ENCODE results near the gene JMJD1C.

The JMJD1C gene, protein sequence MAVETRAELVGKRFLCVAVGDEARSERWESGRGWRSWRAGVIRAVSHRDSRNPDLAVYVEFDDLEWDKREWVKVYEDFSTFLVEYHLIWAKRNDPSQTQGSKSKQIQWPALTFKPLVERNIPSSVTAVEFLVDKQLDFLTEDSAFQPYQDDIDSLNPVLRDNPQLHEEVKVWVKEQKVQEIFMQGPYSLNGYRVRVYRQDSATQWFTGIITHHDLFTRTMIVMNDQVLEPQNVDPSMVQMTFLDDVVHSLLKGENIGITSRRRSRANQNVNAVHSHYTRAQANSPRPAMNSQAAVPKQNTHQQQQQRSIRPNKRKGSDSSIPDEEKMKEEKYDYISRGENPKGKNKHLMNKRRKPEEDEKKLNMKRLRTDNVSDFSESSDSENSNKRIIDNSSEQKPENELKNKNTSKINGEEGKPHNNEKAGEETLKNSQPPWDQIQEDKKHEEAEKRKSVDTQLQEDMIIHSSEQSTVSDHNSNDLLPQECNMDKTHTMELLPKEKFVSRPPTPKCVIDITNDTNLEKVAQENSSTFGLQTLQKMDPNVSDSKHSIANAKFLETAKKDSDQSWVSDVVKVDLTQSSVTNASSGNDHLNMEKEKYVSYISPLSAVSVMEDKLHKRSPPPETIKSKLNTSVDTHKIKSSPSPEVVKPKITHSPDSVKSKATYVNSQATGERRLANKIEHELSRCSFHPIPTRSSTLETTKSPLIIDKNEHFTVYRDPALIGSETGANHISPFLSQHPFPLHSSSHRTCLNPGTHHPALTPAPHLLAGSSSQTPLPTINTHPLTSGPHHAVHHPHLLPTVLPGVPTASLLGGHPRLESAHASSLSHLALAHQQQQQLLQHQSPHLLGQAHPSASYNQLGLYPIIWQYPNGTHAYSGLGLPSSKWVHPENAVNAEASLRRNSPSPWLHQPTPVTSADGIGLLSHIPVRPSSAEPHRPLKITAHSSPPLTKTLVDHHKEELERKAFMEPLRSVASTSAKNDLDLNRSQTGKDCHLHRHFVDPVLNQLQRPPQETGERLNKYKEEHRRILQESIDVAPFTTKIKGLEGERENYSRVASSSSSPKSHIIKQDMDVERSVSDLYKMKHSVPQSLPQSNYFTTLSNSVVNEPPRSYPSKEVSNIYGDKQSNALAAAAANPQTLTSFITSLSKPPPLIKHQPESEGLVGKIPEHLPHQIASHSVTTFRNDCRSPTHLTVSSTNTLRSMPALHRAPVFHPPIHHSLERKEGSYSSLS (N-terminal part only)

DNA sequence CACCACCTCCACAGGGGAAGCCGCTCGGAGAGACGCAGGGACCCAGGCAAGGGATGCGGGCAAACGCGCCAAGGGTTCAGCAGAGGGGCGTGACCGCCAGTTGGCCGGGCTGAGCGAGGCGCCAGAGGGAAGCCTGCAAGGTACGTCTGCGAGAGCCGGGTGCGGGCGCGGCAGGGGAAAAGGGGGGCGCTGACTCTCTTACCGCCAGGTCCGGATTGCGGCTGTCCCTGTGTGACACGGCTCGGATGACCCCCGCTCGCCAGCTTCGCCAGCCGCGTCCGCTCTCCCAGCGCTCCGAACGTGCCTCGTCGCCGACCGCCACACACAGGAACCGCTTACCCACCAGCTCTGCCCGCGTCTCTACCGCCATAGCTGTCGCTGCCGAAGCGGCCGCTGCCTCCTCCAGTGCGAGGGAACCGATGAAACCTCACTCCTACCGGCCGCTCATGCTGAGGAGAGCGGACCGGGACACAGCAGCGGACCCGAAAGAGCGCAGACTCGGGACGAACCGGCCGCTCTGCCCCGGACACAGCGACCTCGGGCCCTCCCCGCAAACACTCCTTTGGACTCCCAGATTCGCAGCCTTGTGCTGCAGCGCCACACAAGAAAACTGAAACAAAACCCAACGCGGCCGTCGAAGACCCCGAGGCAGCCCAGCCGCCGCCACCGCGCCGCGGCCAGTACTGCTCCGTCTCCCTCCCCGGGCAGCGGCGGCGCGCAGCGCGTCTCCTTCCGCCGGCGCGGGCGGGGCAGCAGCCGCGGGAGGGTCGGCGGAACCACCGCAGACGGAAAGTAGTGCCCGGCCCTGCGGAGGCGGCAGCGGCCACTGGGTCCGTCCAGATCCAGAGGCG, at the start of gene JMJD1C:
TSS of gene JMJD1C (minus strand) at position 685 of the 851 bp plus-strand sequence. CDS start at position 370, 315 bp downstream.
- DNase-seq (ENCODE audit: low spot score) = peak; percentile 86
- in situ Hi-C loops (cut with MboI; ENCODE audit: low sequenced_read_pairs, unreplicated experiment) = no loop called here

DNA sequence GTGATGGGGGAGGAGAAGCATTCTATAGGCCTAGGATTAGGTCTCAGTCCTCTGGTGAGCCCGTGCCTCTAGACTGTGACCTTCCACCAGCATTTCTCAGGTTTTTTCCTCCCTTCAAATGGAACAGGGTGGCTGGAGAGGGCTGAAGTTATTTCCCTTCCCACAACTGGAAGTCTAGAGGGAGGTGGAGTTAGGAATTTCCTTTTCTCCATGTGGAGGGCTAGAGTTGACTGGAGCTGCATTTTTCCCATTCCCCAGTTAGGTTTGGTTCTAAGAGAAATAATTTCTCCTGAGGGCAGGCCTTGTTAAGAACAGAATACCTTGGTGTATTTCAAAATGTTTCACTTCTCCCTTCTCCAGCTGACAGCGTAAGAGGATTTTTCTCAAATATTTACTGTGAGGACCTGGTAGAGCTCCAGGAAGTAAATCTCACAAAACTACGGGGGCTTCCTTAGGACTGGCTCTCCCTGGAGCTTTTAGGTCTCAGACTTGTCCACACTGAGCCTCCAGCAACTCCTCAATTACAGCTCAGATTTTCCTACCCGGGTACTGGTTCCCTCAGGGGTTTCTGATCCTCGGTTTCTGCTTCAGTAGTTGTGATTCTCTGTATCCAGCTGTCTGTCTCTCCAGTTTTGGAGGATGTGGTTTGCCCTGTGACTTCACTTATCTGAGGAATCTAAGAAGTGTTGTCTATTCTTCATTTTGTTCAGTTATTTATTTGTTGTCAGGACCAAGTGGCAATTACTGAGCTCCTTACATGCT, 49.4 kb upstream of the JMJD1C start:
- in situ Hi-C loops (cut with MboI; ENCODE audit: low sequenced_read_pairs, unreplicated experiment) = no loop called here
- no peak for DNase-seq (ENCODE audit: low spot score)
- TF ChIP-seq, protein P1, sequence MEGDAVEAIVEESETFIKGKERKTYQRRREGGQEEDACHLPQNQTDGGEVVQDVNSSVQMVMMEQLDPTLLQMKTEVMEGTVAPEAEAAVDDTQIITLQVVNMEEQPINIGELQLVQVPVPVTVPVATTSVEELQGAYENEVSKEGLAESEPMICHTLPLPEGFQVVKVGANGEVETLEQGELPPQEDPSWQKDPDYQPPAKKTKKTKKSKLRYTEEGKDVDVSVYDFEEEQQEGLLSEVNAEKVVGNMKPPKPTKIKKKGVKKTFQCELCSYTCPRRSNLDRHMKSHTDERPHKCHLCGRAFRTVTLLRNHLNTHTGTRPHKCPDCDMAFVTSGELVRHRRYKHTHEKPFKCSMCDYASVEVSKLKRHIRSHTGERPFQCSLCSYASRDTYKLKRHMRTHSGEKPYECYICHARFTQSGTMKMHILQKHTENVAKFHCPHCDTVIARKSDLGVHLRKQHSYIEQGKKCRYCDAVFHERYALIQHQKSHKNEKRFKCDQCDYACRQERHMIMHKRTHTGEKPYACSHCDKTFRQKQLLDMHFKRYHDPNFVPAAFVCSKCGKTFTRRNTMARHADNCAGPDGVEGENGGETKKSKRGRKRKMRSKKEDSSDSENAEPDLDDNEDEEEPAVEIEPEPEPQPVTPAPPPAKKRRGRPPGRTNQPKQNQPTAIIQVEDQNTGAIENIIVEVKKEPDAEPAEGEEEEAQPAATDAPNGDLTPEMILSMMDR (IDR thresholded peaks at IDR 0.05; ENCODE audit: borderline replicate concordance, control extremely low read depth, extremely low read depth, insufficient read depth, missing control alignments) = no peak

More for the DNA sequence above, at the start of gene JMJD1C:
- TF ChIP-seq, protein P1 (IDR thresholded peaks at IDR 0.05; ENCODE audit: borderline replicate concordance, control extremely low read depth, extremely low read depth, insufficient read depth, missing control alignments) = no peak

DNA sequence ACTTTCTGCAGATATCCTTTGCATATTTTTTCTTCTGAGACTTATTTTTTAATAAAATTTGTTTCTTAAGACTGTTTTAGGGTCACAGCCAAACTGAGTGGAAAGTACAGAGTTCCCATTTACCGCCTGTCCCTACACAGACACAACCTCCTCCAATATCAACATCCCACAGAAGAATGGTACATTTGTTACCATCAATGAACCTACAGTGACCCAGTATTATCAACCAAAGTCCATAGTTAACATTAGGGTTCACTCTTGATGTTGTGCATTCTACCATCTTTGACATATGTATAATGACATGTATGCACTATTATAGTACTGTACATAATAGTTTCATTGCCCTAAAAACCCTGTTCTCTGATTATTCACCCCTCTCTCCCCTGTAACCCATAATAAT, 40.8 kb upstream of the JMJD1C start:
- TF ChIP-seq, protein P1 (IDR thresholded peaks at IDR 0.05; ENCODE audit: borderline replicate concordance, control extremely low read depth, extremely low read depth, insufficient read depth, missing control alignments) = no peak
- DNase-seq (ENCODE audit: low spot score) = no peak
- in situ Hi-C loops (cut with MboI; ENCODE audit: low sequenced_read_pairs, unreplicated experiment) = no loop called here

DNA sequence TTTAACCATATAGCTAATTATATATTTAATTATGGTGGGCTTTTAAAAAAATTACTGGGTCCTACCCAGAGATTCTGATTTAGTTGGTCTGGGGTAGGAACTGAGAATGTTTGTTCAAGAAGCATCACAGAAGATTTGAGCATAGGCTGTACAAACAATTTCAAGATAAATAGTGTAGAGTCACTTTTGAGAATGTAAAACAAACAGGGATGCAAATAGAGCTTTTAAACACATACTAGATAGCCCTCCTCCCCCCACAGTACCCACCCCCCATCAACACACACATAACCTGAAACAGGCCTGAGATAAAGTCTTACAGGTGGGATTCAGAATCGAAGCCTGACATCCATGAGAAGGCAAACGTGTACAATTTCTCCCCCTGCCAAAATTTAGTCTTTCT, 39.8 kb upstream of the JMJD1C start:
- no peak for DNase-seq (ENCODE audit: low spot score)
- in situ Hi-C loops (cut with MboI; ENCODE audit: low sequenced_read_pairs, unreplicated experiment) = no loop called here
- TF ChIP-seq, protein P1 (IDR thresholded peaks at IDR 0.05; ENCODE audit: borderline replicate concordance, control extremely low read depth, extremely low read depth, insufficient read depth, missing control alignments) = no peak

DNA sequence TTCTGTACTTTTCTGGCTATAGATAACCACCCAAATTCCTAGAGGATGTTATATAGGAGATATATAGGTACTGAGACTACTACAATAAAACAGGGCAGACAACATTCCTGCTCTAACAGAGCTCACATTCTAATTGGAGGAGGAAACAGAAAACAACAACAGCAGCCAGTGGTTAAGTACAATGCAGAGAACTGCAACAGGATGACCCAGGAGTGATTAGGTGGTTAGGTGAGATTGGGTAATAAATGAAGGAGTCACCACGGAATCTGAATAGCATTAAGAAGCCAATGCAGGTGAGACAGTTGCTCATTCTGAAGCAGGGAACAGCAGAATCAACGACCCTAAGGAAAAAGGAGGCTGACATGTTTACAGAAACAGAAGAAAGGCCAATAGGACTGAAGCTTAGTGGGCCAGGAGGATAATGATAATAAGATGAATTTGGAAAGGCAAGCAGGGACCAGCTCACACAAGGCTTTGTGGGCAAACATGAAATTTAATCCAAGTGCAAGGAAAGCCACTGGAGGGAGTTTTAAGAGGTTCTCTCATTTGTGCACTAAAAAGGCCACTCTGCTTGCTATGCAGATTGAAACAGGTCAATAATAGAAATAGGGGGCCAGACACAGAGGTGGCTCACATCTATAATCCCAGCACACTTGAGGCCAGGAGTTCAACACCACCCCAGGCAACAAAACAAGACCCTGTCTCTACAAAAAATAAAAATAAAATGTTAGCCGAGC, 38.5 kb upstream of the JMJD1C start:
- TF ChIP-seq, protein P1 (IDR thresholded peaks at IDR 0.05; ENCODE audit: borderline replicate concordance, control extremely low read depth, extremely low read depth, insufficient read depth, missing control alignments) = no peak
- in situ Hi-C loops (cut with MboI; ENCODE audit: low sequenced_read_pairs, unreplicated experiment) = no loop called here

More for the DNA sequence above, 38.5 kb upstream of the JMJD1C start:
- DNase-seq (ENCODE audit: low spot score) = no peak

All from GM13976 (cell line).